Measurements from ENCODE around the gene CDH16.
"Not testable (repeated sequence)": the region's sequence is repeated elsewhere in the genome, so short reads cannot be mapped to it uniquely, and the experiment has no call there.

Gene CDH16

GRCh38 chr16:66871363-66871762 is 47.3 kb downstream of the CDH16 start:
- not testable (repeated sequence) for DNase-seq

GRCh38 chr16:66869424-66869823 is 49.3 kb downstream of the CDH16 start:
- no peak for DNase-seq

GRCh38 chr16:66863707-66864106 is 55.0 kb downstream of the CDH16 start:
- no peak for DNase-seq

GRCh38 chr16:66862023-66862520 is 56.6 kb downstream of the CDH16 start:
- DNase-seq, result no peak

- DNase-seq, result no peak
Observed at GRCh38 chr16:66859397-66860068, 59.2 kb downstream of the CDH16 start.

- no peak for DNase-seq
Observed at GRCh38 chr16:66858740-66859396, 59.8 kb downstream of the CDH16 start.
